ENCODE results near the gene NAV2. TPM values are rescaled to one million over a fixed set of nuclear protein-coding genes. Genes with fewer than 3 reads are reported as not detected.
A peak's percentile ranks its signal among the peaks of the same experiment; 100 is the strongest.

NAV2 gene
- total and polyA plus RNA-seq, 5 donors, result 4.4 to 12.9 (median 8.6) TPM

DNA sequence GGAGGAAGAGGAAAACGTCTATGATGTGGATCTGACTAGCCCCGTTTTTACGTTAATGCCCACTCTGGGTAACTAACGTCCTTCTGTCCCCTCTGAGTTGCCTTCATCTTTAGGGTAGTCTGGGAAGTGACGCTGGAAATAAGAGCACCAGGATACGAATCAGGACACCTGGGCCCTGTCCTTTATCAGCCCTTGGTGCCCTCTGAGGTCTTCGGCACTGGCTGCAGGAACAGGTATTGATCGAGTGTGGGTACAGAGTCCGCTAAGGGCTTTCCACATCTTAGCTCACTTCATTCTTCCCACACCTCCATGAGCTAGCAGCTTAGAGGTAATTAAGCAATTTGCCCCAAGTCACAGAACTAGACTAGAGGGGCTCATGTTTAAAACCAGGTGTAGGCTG, 223.8 kb downstream of the NAV2 start:
- Histone ChIP-seq H3K27ac (ENCODE audit: low read length) (no peak overlapping the region), H3K9me3 (ENCODE audit: control insufficient read depth, low read length) (no peaks in the 10 kb centered on the region), H3K4me3 (ENCODE audit: low read length) (no peak overlapping the region), H3K4me1 (ENCODE audit: control insufficient read depth, insufficient read depth, low read length) (peaks cover 4% of the 10 kb centered on the region), H3K27me3 (ENCODE audit: control insufficient read depth, insufficient read depth) (no peaks in the 10 kb centered on the region)
- no peak for DNase-seq
- no peak for ATAC-seq
- intact Hi-C loops (cut with DNase I), result no loop called here
- WGBS, result 90% methylated on average over 9 of the region's 9 CpGs

DNA sequence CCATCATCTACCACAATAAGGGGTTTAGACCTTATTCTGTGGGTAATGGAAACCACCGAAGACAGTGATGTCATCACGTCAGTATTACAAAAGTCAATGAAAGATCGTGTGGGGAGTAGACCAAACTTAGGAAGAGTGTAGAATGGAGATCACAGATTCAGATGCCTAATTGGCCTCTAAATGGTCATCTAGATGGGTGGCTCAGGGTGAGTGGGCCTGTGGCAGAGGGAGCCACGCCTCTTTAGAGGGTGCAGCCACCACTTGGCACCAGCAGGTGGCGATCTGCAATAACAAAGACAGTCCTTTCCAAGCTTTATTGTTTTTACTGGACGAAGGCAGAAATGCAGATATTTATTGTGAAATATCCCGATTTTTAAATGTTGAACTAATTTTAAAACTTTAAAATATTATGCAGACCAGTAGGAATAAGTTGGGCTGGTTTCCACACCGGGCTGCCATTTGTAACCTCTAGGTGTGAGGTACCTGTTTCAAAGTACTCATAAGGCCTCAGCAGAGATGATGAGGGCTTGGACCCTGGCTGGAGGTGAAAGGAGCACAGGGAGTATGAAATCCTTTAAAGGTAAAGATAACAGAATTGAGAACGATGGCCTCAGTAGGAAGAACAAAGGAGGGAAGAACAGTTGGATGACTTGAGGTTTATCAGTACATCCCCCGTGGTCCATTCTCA, 225.7 kb downstream of the NAV2 start:
- DNase-seq (peak; percentile 43 to 84 (median 64)), ATAC-seq (peak in 1 of 2 donors; percentile 72)
- Histone ChIP-seq H3K4me1 (ENCODE audit: control insufficient read depth, insufficient read depth, low read length) (no peaks in the 10 kb centered on the region), H3K9me3 (ENCODE audit: control insufficient read depth, low read length) (no peaks in the 10 kb centered on the region), H3K27me3 (ENCODE audit: control insufficient read depth, insufficient read depth) (no peaks in the 10 kb centered on the region), H3K4me3 (ENCODE audit: low read length) (no peak overlapping the region), H3K27ac (ENCODE audit: low read length) (no peak overlapping the region)
- WGBS, result 56% methylated on average over 10 of the region's 10 CpGs
- intact Hi-C loops (cut with DNase I), result no loop called here

DNA sequence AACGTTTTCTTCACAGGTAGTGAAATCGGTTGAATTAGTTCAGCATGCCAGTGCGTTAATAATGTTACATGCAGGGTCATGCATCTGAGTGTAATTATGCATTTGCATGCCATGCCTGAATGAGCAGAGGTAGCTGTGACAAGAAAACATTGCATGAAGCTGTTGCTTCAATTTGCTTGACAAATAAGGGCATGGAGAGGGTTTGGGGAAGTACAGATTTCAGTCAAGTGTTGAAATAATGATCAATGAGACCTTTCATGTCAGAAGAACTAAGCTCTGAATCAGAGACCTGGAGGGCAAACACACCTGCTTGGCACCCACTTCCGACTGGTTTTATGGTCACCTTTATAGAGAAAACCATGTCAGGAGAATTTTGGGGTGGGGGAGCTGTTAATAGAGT, 226.2 kb downstream of the NAV2 start:
- ATAC-seq, result no peak
- no peak overlapping the region for H3K4me3 ChIP-seq (ENCODE audit: low read length)

DNA sequence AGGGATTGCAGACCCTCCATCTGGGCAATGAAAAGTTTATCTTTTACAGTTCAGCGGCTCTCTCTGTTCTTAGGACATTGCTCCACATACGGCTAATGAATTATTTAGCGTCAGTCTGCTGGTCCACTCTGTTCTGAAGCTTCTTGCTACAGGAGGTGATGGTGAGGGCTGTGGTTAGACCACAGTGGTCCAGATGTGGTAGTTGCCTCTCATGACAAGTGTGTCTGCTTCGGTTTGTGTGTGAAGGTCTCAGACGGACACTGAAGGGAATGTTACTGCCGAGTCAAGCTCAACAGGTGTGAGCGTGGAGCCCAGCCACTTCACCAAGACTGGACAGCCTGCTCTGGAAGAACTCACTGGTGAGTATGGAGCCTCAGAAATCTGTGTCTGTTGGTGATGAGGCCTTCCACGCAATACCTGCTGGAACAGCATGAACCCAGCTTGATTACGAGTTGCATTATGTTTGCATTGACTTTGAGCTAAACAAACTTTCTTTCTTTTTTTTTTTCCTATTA, 226.8 kb downstream of the NAV2 start:
- Histone ChIP-seq H3K4me1 (ENCODE audit: control insufficient read depth, insufficient read depth, low read length) (no peaks in the 10 kb centered on the region), H3K27ac (ENCODE audit: low read length) (no peak overlapping the region), H3K4me3 (ENCODE audit: low read length) (no peak overlapping the region), H3K9me3 (ENCODE audit: control insufficient read depth, low read length) (no peaks in the 10 kb centered on the region), H3K27me3 (ENCODE audit: control insufficient read depth, insufficient read depth) (no peaks in the 10 kb centered on the region)
- 84% methylated on average over 9 of the region's 9 CpGs for WGBS
- no peak for DNase-seq
- no peak for ATAC-seq
- intact Hi-C loops (cut with DNase I), result no loop called here

More for the DNA sequence above, 226.2 kb downstream of the NAV2 start:
- Histone ChIP-seq H3K27ac (ENCODE audit: low read length) (no peak overlapping the region), H3K27me3 (ENCODE audit: control insufficient read depth, insufficient read depth) (no peaks in the 10 kb centered on the region), H3K4me1 (ENCODE audit: control insufficient read depth, insufficient read depth, low read length) (no peaks in the 10 kb centered on the region), H3K9me3 (ENCODE audit: control insufficient read depth, low read length) (no peaks in the 10 kb centered on the region)
- WGBS, result 80% methylated on average over 4 of the region's 4 CpGs
- intact Hi-C loops (cut with DNase I), result no loop called here
- DNase-seq, result no peak

DNA sequence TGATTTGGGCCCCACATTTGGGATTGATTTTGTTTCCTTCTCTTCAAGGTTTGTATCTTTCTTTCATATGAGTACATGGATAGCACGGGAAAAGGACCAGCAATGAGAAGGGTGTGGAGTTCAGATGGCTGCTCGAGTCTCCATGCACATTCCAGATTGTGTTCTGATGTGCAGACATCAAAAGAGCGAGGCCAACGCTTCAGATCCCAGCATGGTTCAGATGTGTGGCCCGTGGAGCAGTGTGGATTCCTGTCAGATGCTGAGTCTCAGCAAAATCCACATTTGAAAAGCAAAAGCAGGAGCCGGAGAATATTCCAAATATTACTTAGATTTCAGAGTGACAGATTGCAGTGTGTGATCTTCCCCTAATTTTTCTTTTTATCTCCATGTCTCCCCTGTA, 228.2 kb downstream of the NAV2 start:
- intact Hi-C loops (cut with DNase I), result loop anchor here in 1 of 4 donors (10.0 kb wide), 1 partner anchor 414 kb away; no protein-coding TSS in a partner anchor
- H3K27me3 ChIP-seq (ENCODE audit: control insufficient read depth, insufficient read depth), result no peaks in the 10 kb centered on the region
- H3K27ac ChIP-seq (ENCODE audit: low read length), result no peak overlapping the region
- DNase-seq (no peak), ATAC-seq (no peak)
- no peaks in the 10 kb centered on the region for H3K9me3 ChIP-seq (ENCODE audit: control insufficient read depth, low read length)
- H3K4me1 ChIP-seq (ENCODE audit: control insufficient read depth, insufficient read depth, low read length), result no peaks in the 10 kb centered on the region
- no peak overlapping the region for H3K4me3 ChIP-seq (ENCODE audit: low read length)
- WGBS, result 84% methylated on average over 6 of the region's 6 CpGs

DNA sequence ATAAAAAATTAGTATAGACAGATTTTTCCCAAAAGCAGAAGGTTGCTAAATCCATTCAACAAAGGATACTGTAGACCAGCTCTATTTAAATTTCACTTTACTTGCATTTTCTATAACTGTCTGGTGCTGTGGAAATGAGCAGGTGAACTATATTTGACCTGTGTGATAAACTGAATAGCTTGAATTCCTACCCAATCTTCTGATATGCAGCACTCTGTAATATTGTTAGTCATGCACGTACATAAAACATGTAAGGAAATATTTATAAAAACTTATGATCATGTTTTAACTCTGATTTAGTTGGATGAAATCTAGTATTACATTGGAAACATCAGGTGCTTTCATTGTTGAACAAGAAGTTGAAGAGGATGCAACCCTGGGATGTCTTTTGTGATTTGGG, 234.0 kb downstream of the NAV2 start:
- DNase-seq (no peak), ATAC-seq (no peak)
- 63% methylated on average over 1 of the region's 1 CpG for WGBS
- no peak overlapping the region for H3K27ac ChIP-seq (ENCODE audit: low read length)
- no peaks in the 10 kb centered on the region for H3K4me1 ChIP-seq (ENCODE audit: control insufficient read depth, insufficient read depth, low read length)
- intact Hi-C loops (cut with DNase I), result loop anchor here in 1 of 4 donors (10.0 kb wide), 1 partner anchor 408 kb away; no protein-coding TSS in a partner anchor
- H3K4me3 ChIP-seq (ENCODE audit: low read length), result no peak overlapping the region
- no peaks in the 10 kb centered on the region for H3K9me3 ChIP-seq (ENCODE audit: control insufficient read depth, low read length)
- H3K27me3 ChIP-seq (ENCODE audit: control insufficient read depth, insufficient read depth), result no peaks in the 10 kb centered on the region

DNA sequence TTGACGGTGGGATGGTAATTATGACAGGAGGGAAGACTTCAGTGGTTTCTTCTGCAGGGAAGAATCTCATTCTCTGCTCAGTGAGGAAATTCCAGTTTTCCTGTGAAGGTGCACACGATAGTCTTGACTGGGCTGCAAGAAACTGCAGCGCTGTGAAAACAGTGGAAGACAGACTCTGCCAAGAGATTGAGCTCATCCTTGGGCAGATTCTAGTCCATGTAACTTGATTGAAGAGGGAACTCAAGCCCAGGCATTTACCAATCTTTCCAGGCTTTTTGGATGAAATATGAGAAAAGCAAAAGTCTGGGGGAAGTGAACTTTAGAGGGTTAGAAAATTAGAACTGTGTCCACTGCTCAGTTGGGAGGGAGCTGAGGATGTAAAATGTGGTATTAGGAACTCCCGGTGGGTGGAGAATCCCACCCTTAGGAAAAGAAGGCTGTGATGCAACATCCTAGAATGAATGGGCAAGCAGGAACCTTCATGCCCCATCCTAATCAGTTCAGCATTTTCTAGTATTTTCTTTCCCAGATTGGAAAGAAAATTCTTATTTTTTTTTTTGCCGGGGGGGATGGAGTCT, 235.0 kb downstream of the NAV2 start:
- no peak for ATAC-seq
- Histone ChIP-seq H3K9me3 (ENCODE audit: control insufficient read depth, low read length) (no peaks in the 10 kb centered on the region), H3K27ac (ENCODE audit: low read length) (no peak overlapping the region), H3K4me3 (ENCODE audit: low read length) (no peak overlapping the region), H3K27me3 (ENCODE audit: control insufficient read depth, insufficient read depth) (no peaks in the 10 kb centered on the region), H3K4me1 (ENCODE audit: control insufficient read depth, insufficient read depth, low read length) (no peaks in the 10 kb centered on the region)
- intact Hi-C loops (cut with DNase I), result loop anchor here in 1 of 4 donors (10.0 kb wide), 1 partner anchor 407 kb away; no protein-coding TSS in a partner anchor
- WGBS, result 53% methylated on average over 5 of the region's 5 CpGs
- no peak for DNase-seq

DNA sequence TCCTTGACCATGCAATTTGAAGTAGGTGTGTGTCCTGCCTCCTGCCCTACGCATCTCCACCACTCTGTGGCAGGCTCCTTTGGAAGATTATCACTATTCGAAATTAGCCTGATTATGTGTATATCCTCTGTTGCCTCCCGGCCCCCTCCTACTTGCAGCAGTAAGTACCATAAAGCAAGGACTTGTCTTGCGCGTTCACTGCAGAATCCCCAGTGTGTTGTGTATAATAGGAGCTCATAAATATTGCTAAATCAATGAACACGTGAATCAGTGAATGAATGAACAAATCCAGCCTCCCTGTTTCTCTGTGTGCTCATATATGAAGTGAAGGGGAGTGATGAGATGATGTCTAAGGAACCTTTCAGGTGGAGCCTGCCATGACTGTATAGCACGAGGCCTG, 237.0 kb downstream of the NAV2 start:
- Histone ChIP-seq H3K4me3 (ENCODE audit: low read length) (no peak overlapping the region), H3K27ac (ENCODE audit: low read length) (no peak overlapping the region), H3K27me3 (ENCODE audit: control insufficient read depth, insufficient read depth) (no peaks in the 10 kb centered on the region), H3K9me3 (ENCODE audit: control insufficient read depth, low read length) (no peaks in the 10 kb centered on the region), H3K4me1 (ENCODE audit: control insufficient read depth, insufficient read depth, low read length) (peaks cover 4% of the 10 kb centered on the region)
- ATAC-seq, result no peak
- DNase-seq, result no peak
- 89% methylated on average over 7 of the region's 7 CpGs for WGBS
- intact Hi-C loops (cut with DNase I), result loop anchor here (2.0 to 10.0 kb wide), 7 partner anchors 105 to 405 kb away; no protein-coding TSS in a partner anchor

DNA sequence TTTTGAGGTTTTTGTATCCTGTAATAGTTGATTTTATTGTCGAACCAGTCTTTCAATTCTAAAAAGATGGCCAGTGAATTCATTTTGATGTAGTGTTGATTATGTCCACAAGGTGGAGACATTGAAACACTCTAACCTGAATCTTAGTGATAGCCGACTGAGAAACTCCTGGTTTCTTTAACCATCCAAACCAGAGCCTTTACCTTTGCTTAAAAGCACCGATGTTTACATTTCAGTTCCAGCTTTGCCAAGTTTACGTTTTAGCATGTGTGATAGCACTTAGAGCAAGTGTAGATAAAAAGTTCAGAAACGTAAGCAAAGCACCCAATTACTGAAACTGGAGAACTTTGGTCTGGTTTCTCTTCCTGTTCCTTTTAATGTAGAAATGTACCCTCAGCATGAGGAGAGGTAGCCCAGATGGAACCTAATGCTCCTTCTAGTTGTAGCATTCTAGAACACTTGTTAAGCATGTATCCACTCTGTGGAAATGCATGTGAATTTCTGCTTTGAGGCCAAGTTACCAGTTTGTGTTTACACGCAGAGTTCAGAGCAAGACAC, 239.0 kb downstream of the NAV2 start:
- H3K4me3 ChIP-seq (ENCODE audit: low read length), result no peak overlapping the region
- H3K9me3 ChIP-seq (ENCODE audit: control insufficient read depth, low read length), result no peaks in the 10 kb centered on the region
- peaks cover 4% of the 10 kb centered on the region for H3K4me1 ChIP-seq (ENCODE audit: control insufficient read depth, insufficient read depth, low read length)
- WGBS, result 22% methylated on average over 6 of the region's 6 CpGs
- ATAC-seq, result no peak
- no peak overlapping the region for H3K27ac ChIP-seq (ENCODE audit: low read length)
- DNase-seq, result no peak
- intact Hi-C loops (cut with DNase I), result loop anchor here (2.0 to 10.0 kb wide), 6 partner anchors 103 to 181 kb away; no protein-coding TSS in a partner anchor
- no peaks in the 10 kb centered on the region for H3K27me3 ChIP-seq (ENCODE audit: control insufficient read depth, insufficient read depth)

DNA sequence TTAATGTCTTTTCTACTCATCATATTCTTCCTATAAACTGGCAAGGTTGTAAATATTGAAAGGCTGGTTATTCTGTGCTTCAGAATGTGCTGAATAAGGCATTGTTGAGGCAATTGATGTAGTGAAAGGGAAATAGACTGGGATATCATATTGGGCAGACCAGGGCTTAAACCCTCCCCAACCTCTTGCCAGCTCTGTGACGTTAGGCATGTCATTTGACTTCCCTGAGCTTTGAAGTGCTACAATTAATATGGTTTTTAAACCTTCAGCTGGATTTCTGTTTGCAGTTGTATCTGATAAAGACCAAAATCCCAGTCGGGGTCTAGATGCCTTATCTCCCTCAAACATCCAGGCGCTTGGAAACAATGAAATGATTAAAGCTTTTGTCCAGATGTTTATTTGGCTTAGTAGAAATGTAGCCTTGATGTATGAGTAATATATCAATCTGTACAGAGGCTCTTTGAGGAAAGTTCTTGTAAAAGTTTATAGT, 239.5 kb downstream of the NAV2 start:
- Histone ChIP-seq H3K4me1 (ENCODE audit: control insufficient read depth, insufficient read depth, low read length) (peaks cover 4% of the 10 kb centered on the region), H3K9me3 (ENCODE audit: control insufficient read depth, low read length) (no peaks in the 10 kb centered on the region), H3K27me3 (ENCODE audit: control insufficient read depth, insufficient read depth) (no peaks in the 10 kb centered on the region), H3K4me3 (ENCODE audit: low read length) (no peak overlapping the region), H3K27ac (ENCODE audit: low read length) (no peak overlapping the region)
- DNase-seq (no peak), ATAC-seq (no peak)
- intact Hi-C loops (cut with DNase I), result loop anchor here (5.0 to 10.0 kb wide), 5 partner anchors 103 to 180 kb away; no protein-coding TSS in a partner anchor
- 53% methylated on average over 3 of the region's 3 CpGs for WGBS

DNA sequence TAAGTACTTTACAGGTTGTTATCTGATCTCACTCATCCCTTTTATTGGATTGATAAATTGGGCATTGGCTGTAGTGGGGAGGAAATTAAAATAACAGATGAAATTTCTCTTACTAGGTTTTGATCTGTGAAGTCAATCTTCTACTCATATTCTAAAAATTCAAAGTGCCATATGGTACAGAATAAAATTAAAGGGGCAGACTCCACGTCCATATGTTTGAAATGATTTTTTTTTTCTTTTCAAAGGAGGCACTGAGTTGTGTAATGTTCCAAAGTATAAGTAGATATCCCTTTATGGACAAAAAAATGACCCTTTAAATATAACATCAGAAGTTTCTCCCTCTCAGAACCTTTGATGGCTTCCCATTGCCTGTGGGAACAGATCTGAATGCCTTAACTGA, 240.3 kb downstream of the NAV2 start:
- Histone ChIP-seq H3K4me1 (ENCODE audit: control insufficient read depth, insufficient read depth, low read length) (peaks cover 6% of the 10 kb centered on the region), H3K4me3 (ENCODE audit: low read length) (no peak overlapping the region), H3K27ac (ENCODE audit: low read length) (no peak overlapping the region), H3K9me3 (ENCODE audit: control insufficient read depth, low read length) (no peaks in the 10 kb centered on the region), H3K27me3 (ENCODE audit: control insufficient read depth, insufficient read depth) (no peaks in the 10 kb centered on the region)
- DNase-seq (no peak), ATAC-seq (no peak)
- intact Hi-C loops (cut with DNase I), result loop anchor here (5.0 to 10.0 kb wide), 5 partner anchors 102 to 179 kb away; no protein-coding TSS in a partner anchor
- WGBS, result 83% methylated on average over 1 of the region's 1 CpG
